ELF-1 (cell line): Measurements from ENCODE around the gene TMEM131.

ENCODE experiments used
- DNase-seq: peaks from one replicate; pipeline ENCODE4 v3.0.0-alpha.2; 2016; ENCODE audit warnings: low read depth, low spot score

TMEM131 gene

GRCh38 chr2:97806738-97807618 lies 188.8 kb downstream of the TMEM131 start:
- DNase-seq: peak; percentile 82

DNA sequence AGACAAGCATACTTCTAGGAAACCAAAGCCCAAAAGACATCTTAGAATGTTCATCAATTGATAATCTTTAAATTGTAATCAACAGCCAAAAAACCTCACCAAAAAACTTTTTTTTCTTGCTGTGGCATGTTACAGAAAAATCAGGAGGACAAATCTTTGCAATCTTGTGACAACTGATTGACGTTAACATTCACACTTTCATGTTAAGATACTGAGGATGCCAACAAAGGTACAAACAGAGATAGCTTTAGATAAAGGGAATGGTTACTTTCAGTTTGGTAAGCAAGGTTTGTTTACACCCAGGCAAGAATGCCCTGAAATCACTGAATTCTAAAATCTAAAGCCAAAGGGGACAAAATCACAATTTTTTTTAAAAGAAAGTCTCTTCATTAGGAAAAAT lies 190.0 kb downstream of the TMEM131 start:
- DNase-seq: no peak

- no peak for DNase-seq
Observed at GRCh38 chr2:97801028-97801427, 194.7 kb downstream of the TMEM131 start.

DNA sequence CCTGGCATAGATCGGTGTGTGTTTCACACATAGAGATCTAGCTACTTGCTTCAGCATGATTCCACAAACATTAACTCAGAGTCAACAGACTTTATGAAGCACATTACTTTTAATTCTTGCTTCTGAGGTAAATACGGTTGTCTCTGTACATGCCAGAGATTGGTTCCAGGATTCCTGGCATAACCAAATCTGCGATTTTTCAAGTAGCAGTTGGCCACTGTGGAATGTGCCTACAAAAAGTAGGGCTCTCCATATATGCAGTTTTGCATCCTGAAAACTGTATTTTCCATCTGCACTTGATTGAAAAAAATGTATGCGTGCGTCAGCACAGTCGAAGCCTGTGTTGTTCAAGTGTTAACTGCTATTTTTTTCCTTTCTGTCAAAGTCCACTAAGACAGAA lies 197.3 kb downstream of the TMEM131 start:
- DNase-seq: no peak

DNA sequence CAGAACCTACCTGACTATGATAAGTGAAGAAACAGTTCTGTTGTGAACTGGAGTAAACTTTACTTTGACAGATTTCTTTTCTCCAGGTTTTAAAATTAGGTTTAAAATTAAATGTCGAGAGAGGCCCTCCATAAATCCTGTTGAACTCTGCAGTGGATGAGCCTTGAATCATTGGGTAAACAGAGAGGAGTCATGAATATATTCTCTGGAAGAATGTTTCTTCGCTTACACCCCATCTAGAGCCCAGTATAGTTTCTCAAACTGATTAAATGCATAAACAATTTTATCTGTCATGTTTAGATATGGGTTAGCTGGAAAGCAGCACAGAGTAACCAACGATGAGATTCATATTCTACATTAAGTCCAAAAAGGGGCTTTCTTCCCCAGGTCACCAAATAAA lies 198.4 kb downstream of the TMEM131 start:
- DNase-seq: no peak

DNA sequence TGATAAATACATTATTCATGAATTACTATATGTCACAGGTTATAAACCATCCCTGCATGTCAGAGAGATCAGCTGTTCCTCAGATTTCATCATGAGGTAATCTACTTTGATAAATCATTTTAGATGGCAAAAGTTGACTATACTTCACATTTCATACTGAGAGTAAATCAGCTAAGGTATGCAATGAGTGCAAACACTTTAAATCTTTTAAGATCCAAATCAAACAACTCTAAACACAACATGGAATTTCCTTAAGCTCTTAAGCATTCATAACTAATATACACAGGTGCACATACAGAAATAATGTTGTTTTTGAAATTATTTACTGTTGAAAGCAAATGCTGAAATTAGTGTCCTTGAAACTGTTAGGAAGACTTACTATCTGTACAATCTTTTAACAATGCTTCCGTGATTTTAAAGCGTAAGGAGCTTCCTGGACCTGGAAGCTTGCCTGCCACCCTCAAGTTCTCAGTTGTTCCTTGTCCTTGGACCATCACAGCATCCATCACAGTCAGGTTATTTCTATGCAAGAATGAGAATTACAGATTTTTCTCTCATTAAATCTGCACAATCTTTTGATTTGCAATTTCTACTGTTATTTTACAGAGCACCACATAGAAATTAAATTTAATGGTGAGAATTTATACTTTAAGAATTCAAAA lies 199.2 kb downstream of the TMEM131 start:
- no peak for DNase-seq

DNA sequence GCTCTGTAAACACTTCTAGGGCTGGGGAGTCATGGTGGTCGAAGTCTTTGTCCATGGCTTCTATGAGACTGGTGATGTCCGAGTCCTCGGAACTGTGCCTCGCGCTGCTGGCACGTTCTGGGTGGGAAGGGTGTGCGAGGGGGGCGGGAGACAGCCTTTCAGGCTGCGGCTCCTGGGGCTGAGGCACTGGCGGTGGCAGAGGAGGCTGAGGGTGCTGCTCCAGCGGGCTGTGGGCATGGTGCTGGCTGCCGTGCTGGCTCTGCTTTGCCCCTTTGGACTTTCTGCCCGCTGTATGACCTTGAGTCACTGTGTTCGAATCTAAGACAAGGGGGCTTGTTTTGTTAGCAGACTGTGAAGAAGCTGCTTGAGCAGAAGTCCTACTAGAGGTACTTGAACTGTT lies 203.3 kb downstream of the TMEM131 start:
- DNase-seq: no peak

DNA sequence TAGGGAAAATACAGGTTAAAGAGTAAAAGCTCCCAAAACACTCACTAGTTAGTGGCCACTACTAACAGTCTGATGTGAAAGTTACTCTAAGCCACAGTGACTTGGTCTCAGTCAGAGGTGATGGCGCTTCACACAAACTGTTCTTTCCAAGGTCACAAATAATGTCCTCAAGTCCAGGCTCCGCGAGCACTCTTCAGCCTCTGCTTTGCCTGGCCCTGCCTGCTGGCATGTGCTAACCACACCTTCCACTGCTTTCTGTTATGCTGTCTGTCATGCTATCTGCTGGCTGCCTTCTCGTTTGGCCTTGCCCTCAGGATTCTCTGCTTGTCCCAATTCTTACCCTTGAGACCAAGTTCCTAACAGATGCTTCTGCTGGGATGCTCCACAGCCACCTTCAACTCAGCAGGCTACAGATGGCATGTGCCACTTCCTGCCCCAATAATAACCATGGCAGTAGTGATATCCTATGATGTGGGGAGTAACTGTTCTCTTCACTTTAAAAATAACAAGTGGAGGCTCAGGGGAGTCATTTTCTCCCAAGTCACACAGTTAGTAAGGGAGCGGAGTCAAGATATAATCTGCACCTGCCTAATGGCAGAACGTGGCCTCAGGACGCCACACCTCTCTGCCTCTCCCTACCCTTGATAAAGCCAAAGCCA lies 206.6 kb downstream of the TMEM131 start:
- DNase-seq: no peak

DNA sequence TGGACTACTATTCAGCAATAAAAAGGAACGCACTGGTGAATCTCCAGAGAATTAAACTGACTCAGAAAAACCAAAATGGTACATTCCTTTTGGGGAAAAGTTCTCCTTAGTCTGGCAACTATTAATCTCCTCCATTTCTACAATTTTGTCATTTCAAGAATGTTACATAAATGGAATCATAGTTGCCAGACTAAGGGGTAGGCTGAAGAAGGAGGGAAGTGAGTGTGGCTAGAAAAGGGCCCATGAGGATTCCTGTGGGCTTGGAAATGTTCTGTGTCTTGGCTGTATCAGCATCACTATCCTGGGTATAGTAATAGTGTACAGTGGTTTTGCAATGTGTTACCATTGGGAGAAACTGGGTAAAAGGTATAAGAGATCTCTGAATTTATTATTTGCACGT lies 209.9 kb downstream of the TMEM131 start:
- DNase-seq: no peak

GRCh38 chr2:97784953-97785352 lies 210.8 kb downstream of the TMEM131 start:
- DNase-seq: no peak

DNA sequence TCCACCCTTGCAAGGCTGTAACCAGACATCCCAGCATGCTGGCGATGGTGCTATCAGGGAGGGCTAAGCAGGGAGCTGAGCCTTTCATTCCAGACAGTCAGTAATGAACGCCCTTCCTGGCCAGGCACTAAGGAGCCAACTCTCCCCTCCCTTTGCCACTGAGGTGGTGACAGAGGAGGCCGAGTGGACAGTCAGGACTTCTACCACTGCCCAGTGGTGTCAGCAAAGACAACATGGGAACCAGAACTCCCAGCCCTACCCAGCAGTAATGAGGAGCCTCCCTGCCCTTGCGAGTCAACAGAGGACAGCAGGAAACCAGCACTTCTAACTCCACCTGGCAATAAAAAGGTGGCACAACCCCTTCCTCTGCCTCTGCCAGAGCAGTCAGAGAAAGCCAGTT lies 213.8 kb downstream of the TMEM131 start:
- no peak for DNase-seq

DNA sequence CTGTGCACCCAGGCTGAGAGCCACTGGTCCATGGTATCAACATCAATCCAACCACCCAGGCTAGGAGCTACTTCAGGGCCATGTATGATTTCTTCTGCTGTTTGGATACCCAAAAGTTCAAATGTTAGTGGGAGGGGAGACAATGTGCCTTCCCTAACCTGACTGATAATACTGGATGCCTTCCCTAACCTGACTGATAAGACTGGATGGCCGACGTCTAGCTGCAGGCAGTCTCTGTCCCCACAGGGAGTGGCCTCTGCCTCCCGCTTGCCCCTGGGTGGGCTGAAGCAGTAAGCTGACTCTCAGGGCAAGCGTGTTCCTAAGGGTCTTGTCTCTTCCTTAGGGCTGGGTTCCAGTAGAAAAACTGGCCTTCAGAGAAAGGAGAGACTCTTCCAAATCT lies 216.6 kb downstream of the TMEM131 start:
- no peak for DNase-seq

DNA sequence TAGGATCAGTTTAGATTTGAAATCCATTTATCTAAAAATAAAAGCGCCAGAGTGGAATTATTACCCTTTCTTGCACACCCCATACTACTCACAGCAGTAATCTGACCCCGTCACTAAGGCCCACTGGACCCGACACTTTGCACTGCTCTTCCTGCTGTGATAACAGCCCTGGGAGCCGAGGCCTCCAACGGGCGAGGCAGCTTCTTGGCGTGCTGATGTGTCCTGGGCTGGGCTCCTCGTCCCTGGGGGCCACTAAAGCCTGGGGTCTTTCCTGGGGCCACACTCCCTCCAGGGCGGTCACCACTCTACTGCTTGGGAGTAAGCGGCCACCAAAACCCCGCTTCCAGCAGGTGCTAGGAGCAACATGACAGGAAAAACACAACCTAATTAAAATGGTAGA lies 220.7 kb downstream of the TMEM131 start:
- no peak for DNase-seq

GRCh38 chr2:97774425-97774824 lies 221.3 kb downstream of the TMEM131 start:
- peak; percentile 55 for DNase-seq

- DNase-seq: peak; percentile 42
Observed at GRCh38 chr2:97770445-97770844, 225.3 kb downstream of the TMEM131 start.

DNA sequence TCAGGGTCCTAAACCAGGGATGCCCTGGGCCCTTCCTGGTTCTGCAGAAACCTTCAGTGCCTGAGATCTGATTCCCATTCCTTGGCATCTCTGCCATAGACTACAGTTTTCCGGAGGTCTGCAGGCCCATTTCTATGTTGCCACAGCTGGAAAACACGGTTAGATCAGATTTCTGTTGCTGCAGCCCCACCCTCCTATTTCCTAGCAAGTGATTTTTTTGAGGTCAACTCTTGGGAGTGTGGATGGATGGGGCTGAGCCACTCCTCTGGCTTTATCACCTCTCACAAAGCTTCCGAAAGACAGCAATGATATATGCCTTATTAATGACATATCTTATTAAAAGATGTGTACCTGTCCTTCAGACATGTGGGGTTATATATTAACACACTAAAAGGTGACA lies 226.0 kb downstream of the TMEM131 start:
- DNase-seq: no peak

- no peak for DNase-seq
Observed at GRCh38 chr2:97769308-97769707, 226.4 kb downstream of the TMEM131 start.

- DNase-seq: no peak
Observed at GRCh38 chr2:97766567-97766966, 229.2 kb downstream of the TMEM131 start.

DNA sequence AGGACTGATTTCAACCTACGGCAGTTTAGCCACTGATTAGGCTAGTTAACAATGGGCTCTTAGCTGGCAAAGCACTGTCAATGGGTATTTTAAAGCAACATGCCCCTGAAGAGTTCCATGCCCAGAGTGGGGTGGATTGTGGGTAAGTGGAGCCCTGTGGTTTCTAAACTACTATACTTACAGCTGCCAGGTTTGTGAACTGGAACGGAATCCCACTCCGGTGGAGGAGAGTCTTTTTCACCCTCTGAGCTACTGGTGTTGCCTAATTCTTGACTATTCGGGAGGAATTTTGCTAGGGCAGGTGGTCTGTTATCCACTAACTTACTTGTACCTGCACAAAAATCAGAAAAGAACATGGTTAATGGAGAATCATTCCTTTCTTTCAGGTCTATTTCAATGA lies 229.8 kb downstream of the TMEM131 start:
- DNase-seq: no peak

GRCh38 chr2:97764559-97765263 lies 231.0 kb downstream of the TMEM131 start:
- no peak for DNase-seq

GRCh38 chr2:97763176-97763845 lies 232.4 kb downstream of the TMEM131 start:
- no peak for DNase-seq
